GM19455 (cell line): Measurements from ENCODE around the gene PPM1L.
"Not testable (repeated sequence)": the region's sequence is repeated elsewhere in the genome, so short reads cannot be mapped to it uniquely, and the experiment has no call there.

Source experiments
- ATAC-seq: cut with Tn5 transposase; IDR thresholded peaks from one replicate; pipeline ENCODE4 v1.9.1; 2021; ENCODE audit not compliant: unreplicated experiment

Gene PPM1L

DNA sequence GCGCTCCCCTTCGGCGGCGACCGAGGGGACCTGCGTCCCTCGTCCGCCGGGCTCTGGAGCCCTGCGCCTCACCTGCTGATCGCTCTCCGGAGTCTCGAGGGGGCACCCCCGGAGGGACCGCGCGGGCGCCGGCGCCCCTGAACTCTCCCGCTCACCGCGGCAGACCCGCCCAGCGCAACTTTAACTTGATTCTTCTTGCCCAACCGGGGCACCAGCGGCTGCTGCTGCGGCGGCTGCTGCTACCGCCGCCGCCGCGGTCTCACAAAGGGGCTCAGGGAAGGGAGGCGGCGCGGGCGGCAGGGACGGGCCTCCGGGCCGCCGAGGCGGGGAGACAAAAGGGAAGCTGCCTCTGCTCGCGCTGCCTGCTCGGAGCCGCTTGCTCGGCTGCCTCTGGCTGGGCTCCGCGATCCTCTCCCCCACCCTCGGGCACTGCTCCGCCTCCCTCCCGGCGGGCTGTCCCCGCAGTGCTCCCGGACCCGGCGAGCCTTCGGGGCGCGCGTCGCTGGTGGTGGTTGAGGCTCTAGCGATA is at the start of gene PPM1L:
Gene PPM1L, plus strand, starts transcription at position 456 of the 529 bp plus-strand sequence.
- peak; percentile 49 for ATAC-seq

GRCh38 chr3:160707187-160707794 is 48.7 kb upstream of the PPM1L start:
- ATAC-seq: no peak

GRCh38 chr3:160709477-160710182 is 46.4 kb upstream of the PPM1L start:
- no peak for ATAC-seq

- ATAC-seq: not testable (repeated sequence)
Measured at GRCh38 chr3:160713144-160713543, 42.9 kb upstream of the PPM1L start.

DNA sequence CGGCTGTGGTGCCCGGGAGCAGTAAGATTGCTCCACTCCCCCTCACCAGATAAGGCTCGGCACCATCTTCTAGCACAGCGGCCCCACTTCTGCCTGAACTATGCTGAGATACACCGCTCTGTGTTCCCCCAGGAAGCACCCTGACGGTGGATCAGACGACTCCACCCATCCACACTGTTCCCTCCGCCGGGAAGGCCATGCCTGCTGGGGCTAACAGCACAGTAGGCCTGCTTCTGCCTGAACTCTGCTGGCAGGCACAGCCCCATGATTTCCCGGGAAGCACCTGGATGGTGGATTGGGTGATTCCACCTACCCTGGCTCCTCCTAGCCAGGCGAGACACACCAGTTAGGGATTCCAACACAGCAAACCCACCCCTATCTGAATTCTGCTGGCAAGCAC is 36.3 kb upstream of the PPM1L start:
- no peak for ATAC-seq

GRCh38 chr3:160720123-160720746 is 35.8 kb upstream of the PPM1L start:
- ATAC-seq: no peak

GRCh38 chr3:160722331-160722730 is 33.7 kb upstream of the PPM1L start:
- no peak for ATAC-seq

- ATAC-seq: no peak
Measured at GRCh38 chr3:160725338-160725737, 30.7 kb upstream of the PPM1L start.

DNA sequence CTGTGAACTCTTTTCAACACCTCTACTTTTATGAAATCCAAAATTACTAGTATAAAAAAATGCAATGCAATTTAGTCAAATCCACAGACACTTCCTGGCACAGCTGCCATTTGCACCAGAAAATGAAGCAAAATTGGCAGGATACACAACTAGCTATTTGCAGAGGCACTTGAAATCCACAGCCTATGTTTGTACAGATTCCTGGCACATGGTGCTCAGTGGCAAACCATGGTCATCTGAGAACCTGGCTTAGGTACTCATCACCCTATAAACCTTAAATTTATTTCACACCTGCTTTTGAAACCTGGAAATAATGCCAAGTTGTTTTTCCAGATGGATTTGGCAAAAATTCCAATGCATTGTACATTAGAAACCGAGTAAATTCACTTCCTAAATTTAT is 20.2 kb upstream of the PPM1L start:
- ATAC-seq: no peak

DNA sequence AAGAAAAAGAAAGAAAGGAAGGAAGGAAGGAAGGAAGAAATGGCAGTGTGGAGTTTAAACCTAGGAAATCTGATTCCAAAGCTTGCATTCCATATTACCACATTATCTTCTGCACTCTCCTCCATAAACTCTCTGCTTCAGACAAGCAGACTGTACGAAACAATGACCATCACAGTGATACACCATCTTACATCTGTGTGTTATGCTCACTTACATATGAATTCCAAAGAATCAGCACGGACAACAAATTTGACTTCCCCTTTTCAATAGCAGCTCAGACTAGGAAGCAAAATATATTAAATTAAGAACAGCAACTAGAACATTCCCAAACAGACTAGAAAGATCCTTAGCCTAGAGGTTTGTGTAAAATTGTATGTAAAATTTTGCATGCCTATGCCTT is 18.0 kb upstream of the PPM1L start:
- ATAC-seq: no peak

GRCh38 chr3:160739079-160739478 is 17.0 kb upstream of the PPM1L start:
- no peak for ATAC-seq

DNA sequence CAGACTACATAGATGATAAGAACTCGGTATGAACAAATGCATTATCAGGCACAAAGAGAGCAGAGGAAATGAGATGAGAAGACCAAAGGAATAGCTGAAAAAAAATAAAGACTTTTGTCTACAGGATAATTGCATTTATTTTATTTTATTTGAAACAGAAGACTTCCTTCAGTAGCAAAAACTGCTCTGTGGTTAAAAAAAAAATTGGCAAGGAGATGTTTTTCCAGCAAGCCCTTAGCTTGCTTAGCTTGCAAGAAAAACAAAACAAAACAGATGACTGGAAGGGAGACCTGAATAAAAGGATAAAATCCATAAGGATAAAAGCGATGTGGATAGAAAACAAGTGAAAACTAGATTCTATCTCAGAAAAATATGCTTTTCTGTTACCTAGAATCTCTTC is 9.1 kb upstream of the PPM1L start:
- ATAC-seq: no peak

- no peak for ATAC-seq
Measured at GRCh38 chr3:160747422-160747821, 8.6 kb upstream of the PPM1L start.

- no peak for ATAC-seq
Measured at GRCh38 chr3:160748231-160748630, 7.8 kb upstream of the PPM1L start.

- no peak for ATAC-seq
Measured at GRCh38 chr3:160748787-160749186, 7.2 kb upstream of the PPM1L start.

DNA sequence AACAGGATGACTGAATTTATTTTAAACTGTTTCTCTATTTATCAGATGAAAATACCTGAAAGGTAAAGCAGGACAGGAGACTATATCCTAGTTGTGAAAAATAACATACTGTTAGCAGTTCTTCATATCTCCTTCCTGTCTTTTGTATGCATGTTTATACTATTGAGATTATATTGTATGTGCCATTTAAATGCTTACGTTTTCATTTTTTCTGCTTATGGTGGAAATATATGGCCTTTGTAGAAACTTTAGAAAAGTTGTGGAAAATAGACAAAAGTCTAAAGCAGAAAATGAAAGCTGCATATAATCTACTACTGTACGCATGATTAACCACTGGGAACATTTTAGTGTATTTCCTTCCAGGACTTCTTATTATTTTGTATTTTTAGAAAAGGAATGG is 2.1 kb upstream of the PPM1L start:
- no peak for ATAC-seq

- ATAC-seq: no peak
Measured at GRCh38 chr3:160754371-160754854, 1.6 kb upstream of the PPM1L start.

DNA sequence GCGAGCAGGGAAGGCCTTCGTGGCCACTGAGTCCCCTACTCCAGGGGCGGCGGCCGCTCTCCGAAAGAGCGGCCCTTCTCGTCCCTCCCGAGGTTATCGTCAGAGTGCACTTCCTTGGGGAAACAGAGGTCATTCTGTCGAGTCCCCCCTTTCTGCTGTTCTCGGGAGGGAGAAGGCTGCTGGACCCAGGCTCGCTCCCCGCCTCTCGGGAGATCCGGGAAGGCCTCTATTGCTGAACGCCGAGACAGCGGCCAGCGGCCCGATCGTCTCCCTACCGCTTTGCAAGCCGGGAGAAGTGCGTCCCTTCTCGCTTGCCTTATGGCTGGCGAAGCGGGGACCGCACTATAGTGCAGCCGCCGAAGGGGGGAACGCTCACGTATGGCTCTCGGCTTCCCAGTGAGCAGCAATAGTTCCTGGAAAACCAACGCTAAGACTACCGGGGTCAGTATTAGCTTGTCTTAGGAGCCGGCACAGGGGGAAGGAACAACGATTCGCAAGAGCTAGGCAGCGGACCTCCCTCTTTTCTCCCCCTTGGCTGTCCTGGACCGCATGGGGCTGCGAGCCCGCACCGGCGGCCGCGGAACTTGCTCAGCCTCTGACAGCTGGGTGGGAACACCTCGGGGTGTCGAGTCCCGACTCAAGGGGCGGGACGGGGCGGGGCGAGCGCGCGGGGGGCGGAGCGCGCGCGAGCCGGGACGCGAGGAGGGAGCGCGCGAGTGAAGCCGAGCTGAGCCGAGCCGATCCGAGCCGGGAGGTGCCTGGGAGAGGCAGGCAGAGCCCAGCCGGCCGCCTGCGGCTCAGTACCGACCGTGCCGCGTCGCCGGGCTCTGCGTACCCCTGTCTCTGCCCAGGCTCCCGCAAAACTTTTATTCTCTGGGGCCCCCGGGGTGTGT is 930 bp upstream of the PPM1L start:
- peak; percentile 87 for ATAC-seq

DNA sequence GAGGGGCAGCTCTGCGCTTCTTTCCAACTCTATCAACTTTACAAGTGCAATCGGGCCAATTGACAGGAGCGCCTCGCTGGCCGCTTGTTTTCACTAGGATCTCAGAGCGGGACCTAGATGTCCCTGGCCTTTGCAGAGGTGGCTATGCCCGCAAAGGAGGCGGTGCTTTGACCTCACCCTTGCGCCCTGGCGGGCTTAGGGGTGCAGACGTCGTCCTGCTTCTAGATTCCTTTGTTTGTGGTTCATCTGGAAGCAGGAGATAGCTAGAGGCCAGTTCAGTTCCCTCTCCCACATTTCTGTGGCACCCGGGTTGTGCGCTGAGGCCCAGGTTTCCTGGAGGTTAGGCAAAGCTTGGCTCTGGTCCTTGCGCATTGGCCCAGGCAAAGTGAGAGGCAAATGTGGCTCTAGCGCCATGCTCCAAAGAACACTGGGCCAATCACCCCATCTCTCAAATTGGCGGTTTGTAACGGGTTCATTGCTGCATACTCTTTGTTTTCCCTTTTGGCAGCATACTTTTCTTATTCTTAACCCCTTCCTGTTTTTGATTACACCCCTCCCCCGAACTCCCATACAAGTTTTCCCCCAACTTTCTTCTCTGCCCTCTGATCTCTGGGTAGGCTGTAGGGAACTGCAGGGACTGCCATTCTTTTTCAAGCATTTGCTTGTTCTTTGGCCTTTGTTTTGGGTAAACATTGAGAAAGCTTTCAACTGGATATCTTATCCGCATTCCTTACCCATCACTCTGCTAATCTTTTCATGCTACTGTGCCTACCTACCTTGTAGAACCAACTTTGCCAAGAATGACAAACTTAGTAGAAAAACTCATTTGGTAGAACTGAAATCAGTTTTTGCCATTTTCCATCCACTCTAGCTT is 1.4 kb downstream of the PPM1L start:
- ATAC-seq: no peak
